Inferior parietal cortex (tissue), 1 donor: ENCODE results near the gene ATP2A3.

ENCODE experiments used
- DNase-seq: peaks from one replicate; pipeline ENCODE4 v3.0.0-alpha.2; 2016; ENCODE audit errors: extremely low spot score

ATP2A3 gene

DNA sequence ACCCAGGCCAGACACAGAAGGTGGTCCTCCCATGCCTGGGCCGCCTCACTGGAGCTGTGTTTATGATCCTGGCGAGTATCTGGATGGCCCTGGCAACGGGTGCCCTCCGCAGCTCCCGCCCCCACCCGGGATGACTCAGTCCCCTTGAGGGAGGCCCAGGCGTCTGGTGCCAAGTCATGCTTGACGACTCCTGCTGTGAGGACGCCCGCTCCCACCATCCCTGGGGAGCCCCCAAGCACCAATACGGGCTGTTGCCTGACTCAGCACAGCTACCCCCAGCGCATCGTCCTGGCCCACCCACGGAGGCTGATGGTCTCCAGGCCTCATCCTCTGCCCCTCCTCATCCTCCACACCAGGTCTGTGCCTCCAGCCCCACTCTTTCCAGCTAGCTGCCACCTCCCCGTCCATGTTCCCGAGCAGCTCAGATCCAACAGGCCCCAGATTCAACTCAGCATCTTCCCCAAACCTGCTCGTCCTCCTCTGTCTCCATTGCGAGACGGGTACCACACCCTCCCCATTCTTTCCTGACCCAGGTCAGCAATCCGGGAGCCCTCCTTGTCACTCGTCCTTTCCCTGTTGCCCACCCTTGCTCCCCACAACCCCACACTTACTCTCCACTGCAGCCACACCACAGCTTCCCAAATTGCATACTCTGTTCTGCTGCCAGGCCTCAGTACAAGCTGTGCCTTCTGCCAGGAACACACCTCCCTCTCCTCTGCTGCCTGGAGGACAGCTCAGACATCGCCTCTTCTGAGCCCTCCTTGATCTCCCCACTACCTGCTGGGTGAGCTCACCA is 74.0 kb downstream of the ATP2A3 start:
- no peak for DNase-seq

DNA sequence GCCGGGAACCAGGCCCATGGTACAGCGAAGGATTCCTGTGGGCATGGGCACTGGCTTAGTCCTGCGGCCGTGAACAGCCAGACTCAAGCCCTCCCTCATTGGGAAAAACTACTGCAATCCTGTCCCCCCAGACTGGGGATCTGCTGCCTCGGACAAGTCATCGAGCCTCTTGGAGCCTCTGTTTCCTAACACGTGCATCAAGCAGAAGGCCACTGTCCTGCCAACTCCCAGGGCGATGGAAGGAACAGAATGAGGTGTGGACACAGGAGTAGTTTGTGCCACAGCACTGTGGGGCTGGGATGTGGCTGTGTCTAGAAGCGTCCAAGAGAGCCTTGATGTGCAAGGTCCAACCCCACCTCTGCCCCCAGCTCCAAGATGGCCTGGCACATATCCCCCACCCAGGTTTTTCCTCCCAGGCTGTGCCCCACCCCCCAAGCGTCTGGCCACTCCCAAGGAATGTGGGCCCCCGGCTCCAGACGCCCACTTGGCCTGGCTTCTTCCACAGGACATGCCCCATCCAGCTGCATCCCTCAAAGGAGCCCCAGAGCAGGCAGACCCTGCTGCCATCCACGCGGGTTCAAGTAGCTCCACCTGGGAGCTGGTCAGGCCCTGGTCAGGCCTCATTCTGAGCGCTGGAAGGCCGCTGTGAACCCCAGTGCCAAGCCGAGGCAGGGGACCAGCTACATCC is 74.8 kb downstream of the ATP2A3 start:
- DNase-seq = no peak

DNA sequence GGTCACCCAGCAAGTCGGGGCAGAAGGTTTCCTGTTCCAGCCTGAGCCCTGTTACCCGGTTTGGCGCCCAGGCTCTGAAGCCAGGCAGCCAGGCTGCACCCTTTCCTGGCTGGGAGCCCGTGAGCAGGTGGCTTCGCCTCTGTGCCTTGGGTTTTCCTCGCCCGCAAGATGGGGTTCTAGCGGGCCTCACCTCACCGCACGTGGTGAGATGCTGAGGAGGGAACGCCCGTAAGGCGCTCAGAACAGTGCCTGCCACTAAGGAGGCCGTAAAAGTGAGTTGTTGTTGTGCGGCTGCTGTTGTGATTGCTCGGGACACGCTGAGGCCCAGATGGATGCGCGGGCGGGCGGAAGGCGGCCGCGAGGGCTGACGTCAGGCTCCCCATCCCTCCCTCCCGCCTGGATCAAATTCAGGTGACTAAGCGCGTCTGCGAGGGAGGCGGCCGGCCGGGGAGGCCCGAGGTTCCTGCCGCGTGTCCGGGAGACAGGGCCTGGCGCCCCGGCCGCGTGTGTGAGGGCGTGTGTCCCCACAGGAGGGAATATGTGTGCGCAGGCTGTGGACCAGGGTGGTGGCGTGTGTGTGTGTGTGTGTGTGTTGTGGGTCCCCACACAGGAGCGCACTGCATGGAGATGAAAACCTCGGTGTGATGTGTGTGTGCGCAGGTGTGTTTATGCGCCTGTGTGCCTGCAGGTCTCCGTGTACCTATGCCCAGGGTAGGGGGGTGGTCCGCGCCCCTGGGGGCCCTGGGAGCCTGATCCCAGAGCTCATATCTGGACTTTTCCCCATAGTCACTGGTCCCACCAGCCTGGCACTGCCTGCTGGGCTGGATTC is 75.7 kb downstream of the ATP2A3 start:
- DNase-seq = peak; percentile 62

DNA sequence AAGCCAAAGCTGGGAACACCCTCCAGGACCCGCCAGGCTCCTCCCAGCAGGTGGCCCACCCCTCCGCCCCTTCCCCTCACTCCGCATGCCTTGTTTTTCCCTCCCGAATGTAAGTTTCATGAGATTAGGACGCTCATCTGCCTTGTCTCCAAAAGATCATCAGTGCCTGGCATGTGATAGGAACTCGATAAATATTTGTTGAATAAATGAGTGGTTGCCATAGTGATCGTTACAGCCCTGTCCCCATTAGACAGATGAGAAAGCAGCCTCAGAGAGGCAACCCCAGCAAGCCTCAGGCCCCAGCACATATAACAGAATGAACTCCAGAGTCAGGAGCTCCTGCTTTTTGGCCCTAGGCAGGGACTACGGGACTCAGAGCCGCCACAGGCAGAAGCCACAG is 76.4 kb downstream of the ATP2A3 start:
- no peak for DNase-seq

DNA sequence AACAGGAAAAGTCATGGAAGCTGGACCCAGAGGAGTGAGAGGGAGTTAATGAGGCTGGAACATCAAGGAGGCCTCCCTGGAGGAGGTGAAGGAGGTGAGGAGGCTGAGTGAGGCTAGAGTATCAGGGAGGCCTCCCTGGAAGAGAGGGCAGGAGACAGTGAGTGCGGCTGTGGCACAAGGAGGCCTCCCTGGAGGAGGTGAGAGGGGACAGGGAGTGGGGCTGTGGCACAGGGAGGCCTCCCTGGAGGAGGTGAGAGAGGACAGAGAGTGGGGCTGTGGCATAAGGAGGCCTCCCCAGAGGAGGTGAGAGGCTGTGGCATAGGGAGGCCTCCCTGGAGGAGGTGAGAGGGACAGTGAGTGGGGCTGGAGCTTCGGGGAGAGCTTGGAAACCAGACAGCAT is 76.8 kb downstream of the ATP2A3 start:
- DNase-seq = no peak

GRCh38 chr17:3886776-3887175 is 77.5 kb downstream of the ATP2A3 start:
- DNase-seq = no peak

DNA sequence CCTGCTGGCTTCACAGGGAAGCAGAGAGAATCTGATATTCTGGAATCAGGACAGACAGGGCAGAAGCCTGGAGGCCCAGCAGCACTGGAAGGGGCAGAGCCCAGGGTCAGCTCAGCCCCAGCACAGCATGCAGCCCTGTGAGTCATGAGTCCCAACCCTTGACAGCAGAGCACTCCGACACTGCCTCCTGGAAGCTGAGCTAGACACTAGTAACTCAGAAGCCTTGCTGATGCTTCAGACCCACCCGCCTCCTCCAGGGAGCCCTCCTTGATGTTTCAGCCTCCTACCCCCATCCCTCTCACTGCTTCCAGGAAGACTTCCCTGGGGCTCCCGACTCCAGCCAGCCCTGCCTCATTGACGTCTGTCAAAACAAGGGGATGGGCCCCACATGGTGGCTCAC is 78.3 kb downstream of the ATP2A3 start:
- DNase-seq = no peak

DNA sequence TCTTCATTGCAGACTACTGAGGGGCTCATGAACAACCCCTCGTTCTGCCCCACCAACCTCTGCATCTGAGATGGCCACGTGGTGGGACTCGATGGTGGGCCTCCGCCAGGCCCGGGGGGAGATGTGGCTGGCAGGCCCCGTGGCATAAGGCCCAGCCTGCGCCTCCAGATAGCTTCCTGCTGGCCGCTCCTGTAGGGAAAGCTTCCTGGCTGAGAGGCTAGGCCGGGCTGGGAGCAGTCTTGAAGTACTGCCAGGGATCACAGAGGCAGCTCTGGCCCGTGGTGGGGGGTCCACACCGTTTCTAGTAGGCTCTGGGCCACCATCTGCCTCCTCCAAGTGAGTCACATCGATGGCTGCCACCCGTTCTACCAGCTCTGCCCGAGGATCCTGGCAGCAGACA is 79.0 kb downstream of the ATP2A3 start:
- no peak for DNase-seq

GRCh38 chr17:3884188-3884587 is 80.0 kb downstream of the ATP2A3 start:
- no peak for DNase-seq

- no peak for DNase-seq
Measured at GRCh38 chr17:3882276-3882675, 82.0 kb downstream of the ATP2A3 start.

DNA sequence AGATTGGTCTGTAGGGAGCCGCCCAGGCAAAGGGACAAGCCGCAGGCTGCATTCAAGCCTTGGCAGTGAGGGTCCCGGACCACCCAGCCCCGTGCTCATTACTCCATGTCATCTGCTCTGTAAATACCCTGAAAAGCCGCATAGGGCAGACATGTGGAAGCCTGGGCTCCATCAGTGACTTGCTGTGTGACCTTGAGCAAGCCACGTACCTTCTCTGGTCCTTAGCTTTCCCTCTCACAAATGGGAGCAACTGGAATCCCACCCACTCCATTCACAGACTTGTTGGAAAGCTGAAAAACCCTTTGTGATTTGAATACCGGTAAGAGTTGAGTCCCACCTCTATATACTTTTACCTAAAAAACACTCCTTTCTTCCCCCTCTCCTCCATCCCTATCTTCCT is 83.3 kb downstream of the ATP2A3 start:
- no peak for DNase-seq

DNA sequence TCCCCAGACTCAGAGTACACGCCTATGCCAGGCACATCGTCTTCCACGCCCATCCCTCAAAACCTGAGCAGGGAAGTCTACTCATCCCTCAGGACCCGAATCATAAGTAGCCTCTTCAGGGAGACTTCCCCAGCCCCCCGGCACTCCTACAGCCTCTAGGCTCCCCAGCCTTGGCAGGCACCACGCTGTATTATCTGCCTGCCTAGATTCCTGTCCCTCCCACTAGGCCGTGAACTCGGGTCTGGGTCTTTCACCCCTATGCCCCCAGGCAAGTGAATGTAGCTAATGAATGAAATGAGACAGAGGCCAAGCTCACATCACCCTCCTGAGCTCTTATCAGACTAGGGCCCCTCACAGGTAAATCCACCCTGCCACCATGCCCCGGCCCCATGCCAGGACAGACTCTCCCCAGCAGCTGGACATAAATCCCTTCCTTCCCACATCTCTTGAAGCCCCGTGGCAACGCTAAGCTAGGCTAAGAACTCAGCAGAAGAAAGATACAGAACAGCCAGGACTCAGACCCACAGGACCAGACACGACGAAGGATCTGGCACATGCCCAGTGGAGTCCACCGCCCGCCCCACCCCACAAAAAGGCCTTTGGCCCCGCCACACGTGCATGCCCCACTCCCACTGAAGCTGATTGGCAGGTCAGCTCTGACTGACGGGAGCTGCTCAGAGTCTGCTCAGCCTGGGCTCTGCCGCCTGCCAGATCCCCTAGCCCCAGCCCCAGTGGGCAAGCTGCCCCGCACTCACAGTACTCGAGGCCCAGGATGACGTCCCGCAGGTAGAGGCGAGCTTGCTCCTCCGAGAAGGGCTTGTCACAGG is 84.4 kb downstream of the ATP2A3 start:
- no peak for DNase-seq

DNA sequence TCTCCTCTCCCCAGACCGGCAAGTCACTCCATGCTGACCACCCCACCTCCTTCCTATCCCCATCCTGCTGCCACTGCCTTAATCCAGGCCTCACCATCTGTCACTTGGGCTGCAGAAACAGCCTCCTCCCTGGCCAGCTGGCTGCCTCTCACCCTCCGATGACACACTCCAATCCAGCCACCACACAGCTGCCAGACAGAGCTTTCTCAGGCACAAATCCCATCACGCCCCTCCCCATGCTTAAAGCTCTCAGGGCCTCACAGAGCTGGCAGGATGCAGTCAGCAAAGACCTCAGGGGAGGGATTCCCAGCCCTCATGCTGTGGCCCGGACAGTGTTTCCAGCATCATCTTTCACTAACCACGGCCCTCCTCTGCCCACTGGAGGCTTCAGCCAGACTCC is 85.1 kb downstream of the ATP2A3 start:
- no peak for DNase-seq

DNA sequence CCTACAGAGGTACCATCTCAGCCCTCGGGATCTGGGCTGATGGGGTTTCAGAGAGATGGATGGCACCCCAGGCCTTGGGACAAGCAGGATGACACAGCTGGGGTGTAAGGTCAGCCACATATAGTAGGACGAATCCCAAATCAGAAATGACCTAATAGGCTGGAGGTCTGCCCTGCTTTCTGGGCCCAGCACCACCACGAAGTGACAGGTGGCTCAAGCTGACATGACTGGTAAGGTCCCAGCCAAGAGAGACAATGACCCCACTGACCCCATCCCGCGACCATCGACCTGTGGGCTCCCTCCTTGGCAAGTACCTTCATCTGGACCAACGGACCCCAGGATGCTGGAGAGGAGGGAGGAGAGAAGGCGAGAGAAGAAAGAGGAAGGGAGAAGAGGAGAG is 87.0 kb downstream of the ATP2A3 start:
- no peak for DNase-seq

- no peak for DNase-seq
Measured at GRCh38 chr17:3875317-3875716, 88.9 kb downstream of the ATP2A3 start.
